Gastroesophageal sphincter (tissue), 3 donors: Measurements from ENCODE around the gene C17orf100.

ENCODE experiments used
- EP300 ChIP-seq: sonication (generic); formaldehyde crosslinking; IDR thresholded peaks from one replicate; pipeline ENCODE4 v1.6.1; 2017; ENCODE audit warnings: antibody characterized with exemption, mild to moderate bottlenecking
- POLR2A ChIP-seq, 2 donors: fragments of 450-650 bp; IDR thresholded peaks; one replicate each; pipeline ENCODE4 v1.6.1; 2017; ENCODE audit warnings: antibody characterized with exemption in 2 of 2, mild to moderate bottlenecking in 2 of 2, moderate library complexity in 1 of 2
- POLR2AphosphoS5 ChIP-seq: sonication (generic); formaldehyde crosslinking; IDR thresholded peaks from one replicate; pipeline ENCODE4 v1.6.1; 2017; ENCODE audit warnings: antibody characterized with exemption
- TF ChIP-seq, protein P1 (sequence below), 4 experiments: fragments of 200-600 bp in 2 of 4; fragments of 450-650 bp in 2 of 4; sonication (generic) in 1 of 4; IDR thresholded peaks; one replicate each; pipeline ENCODE4 v1.5.1; 2017 to 2019; ENCODE audit warnings: antibody characterized with exemption in 4 of 4, mild to moderate bottlenecking in 2 of 4, moderate library complexity in 2 of 4

DNA sequence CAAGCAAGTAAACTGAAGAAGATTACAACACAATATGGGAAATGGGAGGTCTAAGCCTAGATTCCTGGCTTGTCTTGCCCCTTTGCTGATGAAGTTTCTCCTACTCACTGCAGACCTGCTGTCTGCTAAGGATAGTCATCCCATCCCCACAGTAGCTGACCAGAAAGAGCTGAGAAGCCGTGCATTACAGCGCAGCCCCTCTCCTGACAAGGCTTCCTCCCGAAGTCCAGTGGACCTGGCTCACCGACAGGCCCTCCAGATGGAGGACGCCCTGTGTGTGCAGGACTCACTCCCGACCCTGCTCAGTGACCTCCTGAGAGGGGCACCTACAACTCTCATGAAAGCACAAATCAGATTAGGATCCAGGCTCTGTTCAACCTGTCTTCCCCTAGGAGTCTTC lies 46.4 kb upstream of the C17orf100 start:
- TF ChIP-seq, protein P1, sequence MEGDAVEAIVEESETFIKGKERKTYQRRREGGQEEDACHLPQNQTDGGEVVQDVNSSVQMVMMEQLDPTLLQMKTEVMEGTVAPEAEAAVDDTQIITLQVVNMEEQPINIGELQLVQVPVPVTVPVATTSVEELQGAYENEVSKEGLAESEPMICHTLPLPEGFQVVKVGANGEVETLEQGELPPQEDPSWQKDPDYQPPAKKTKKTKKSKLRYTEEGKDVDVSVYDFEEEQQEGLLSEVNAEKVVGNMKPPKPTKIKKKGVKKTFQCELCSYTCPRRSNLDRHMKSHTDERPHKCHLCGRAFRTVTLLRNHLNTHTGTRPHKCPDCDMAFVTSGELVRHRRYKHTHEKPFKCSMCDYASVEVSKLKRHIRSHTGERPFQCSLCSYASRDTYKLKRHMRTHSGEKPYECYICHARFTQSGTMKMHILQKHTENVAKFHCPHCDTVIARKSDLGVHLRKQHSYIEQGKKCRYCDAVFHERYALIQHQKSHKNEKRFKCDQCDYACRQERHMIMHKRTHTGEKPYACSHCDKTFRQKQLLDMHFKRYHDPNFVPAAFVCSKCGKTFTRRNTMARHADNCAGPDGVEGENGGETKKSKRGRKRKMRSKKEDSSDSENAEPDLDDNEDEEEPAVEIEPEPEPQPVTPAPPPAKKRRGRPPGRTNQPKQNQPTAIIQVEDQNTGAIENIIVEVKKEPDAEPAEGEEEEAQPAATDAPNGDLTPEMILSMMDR (IDR thresholded peaks at IDR 0.05) = no peak
- TF ChIP-seq POLR2A (IDR thresholded peaks at IDR 0.05) (no peak), POLR2AphosphoS5 (no peak), EP300 (no peak)
